Osteoblast (primary cell): ENCODE measurements around the gene NLGN4X. TPM values are rescaled to one million over a fixed set of nuclear protein-coding genes. Genes with fewer than 3 reads are reported as not detected.

ENCODE experiments used
- DNase-seq: peaks from one replicate; pipeline ENCODE4 v3.0.0; 2011; ENCODE audit warnings: low spot score, mixed read lengths; ENCODE audit not compliant: insufficient read length; ENCODE audit errors: missing footprints
- H2AFZ ChIP-seq: 2 replicates; pipeline ENCODE4 v1.6.0; 2011; ENCODE audit warnings: mild to moderate bottlenecking, low read length
- H3K27ac ChIP-seq: 2 replicates; pipeline ENCODE4 v1.5.1; 2011; ENCODE audit warnings: mild to moderate bottlenecking, low read depth, low read length, moderate library complexity
- H3K27me3 ChIP-seq: 2 replicates; pipeline ENCODE4 v1.6.0; 2012; ENCODE audit warnings: mild to moderate bottlenecking, control low read depth, inconsistent platforms, low read length, moderate library complexity; ENCODE audit not compliant: insufficient read depth
- H3K36me3 ChIP-seq: 2 replicates; pipeline ENCODE4 v1.5.1; 2011; ENCODE audit warnings: mild to moderate bottlenecking, low read length, control low read depth, moderate library complexity; ENCODE audit not compliant: insufficient read depth
- H3K4me1 ChIP-seq: 2 replicates; pipeline ENCODE4 v1.5.1; 2011; ENCODE audit warnings: mild to moderate bottlenecking, low read length, control low read depth, moderate library complexity; ENCODE audit not compliant: insufficient read depth
- H3K4me2 ChIP-seq: 2 replicates; pipeline ENCODE4 v1.6.0; 2011; ENCODE audit warnings: mild to moderate bottlenecking, low read length; ENCODE audit not compliant: insufficient read depth
- H3K4me3 ChIP-seq: fragments of 200-600 bp; sonication (generic); 3 replicates; pipeline ENCODE4 v1.5.1; 2012; ENCODE audit warnings: mild to moderate bottlenecking, low read length, inconsistent platforms; ENCODE audit not compliant: insufficient read depth
- H3K79me2 ChIP-seq: 2 replicates; pipeline ENCODE4 v1.6.0; 2012; ENCODE audit warnings: mild to moderate bottlenecking, low read length, control low read depth, inconsistent platforms; ENCODE audit not compliant: insufficient read depth
- H3K9me3 ChIP-seq: 2 replicates; pipeline ENCODE4 v1.5.1; 2011; ENCODE audit warnings: low read depth, low read length, control low read depth
- H4K20me1 ChIP-seq: 2 replicates; pipeline ENCODE4 v1.6.0; 2012; ENCODE audit warnings: mild to moderate bottlenecking, low read length, control low read depth; ENCODE audit not compliant: insufficient read depth
- CTCF ChIP-seq: IDR thresholded peaks from 2 replicates; pipeline ENCODE4 v1.5.1; 2011; ENCODE audit warnings: mild to moderate bottlenecking, low read depth, low read length, moderate library complexity; ENCODE audit errors: extremely low read depth
- total RNA-seq: library from RNA; depleted of rRNA; stranded (reverse); fragments of >200 nt; gene quantifications from 2 replicates; pipeline ENCODE4 v1.2.3, GENCODE V29; 2012

NLGN4X gene
- total RNA-seq, 1 donor = 1.4 TPM

GRCh38 chrX:6071731-6072130, 156.9 kb downstream of the NLGN4X start:
- Histone ChIP-seq H3K9me3 (no peaks in the 10 kb centered on the region), H3K27ac (no peak overlapping the region), H4K20me1 (no peaks in the 10 kb centered on the region), H3K36me3 (no peaks in the 10 kb centered on the region), H3K4me1 (no peaks in the 10 kb centered on the region), H2AFZ (no peak overlapping the region), H3K79me2 (no peaks in the 10 kb centered on the region), H3K27me3 (no peaks in the 10 kb centered on the region), H3K4me2 (no peak overlapping the region), H3K4me3 (no peak overlapping the region)
- no peak for DNase-seq
- TF ChIP-seq CTCF = no peak

GRCh38 chrX:6067600-6067999, 161.1 kb downstream of the NLGN4X start:
- no peak overlapping the region for H2AFZ ChIP-seq
- no peaks in the 10 kb centered on the region for H3K27me3 ChIP-seq
- H3K9me3 ChIP-seq = no peaks in the 10 kb centered on the region
- H3K4me1 ChIP-seq = no peaks in the 10 kb centered on the region
- no peaks in the 10 kb centered on the region for H4K20me1 ChIP-seq
- DNase-seq = no peak
- no peak overlapping the region for H3K4me3 ChIP-seq
- no peak overlapping the region for H3K27ac ChIP-seq
- TF ChIP-seq CTCF = no peak
- H3K4me2 ChIP-seq = no peak overlapping the region
- no peaks in the 10 kb centered on the region for H3K79me2 ChIP-seq
- no peaks in the 10 kb centered on the region for H3K36me3 ChIP-seq

DNA sequence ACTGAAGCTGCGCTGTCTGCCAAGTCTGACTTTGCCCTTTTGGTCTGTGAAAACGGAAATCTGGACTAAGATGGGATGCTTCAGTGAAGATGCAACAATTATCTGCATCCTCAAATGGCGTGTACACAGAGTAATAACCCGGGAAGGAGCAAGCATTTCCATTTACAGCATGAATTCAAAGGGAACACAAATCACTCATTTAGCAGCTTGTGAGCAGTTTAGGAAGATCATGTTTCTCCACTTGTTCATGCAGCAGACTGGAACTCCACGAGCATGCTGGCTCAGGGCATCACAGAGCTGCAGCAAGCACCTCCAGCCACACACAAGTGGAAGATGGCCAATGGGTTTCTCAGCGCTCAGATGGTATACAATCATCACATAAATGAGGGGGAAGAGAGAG, 175.5 kb downstream of the NLGN4X start:
- no peak for TF ChIP-seq CTCF
- Histone ChIP-seq H3K27ac (no peak overlapping the region), H4K20me1 (no peaks in the 10 kb centered on the region), H3K36me3 (no peaks in the 10 kb centered on the region), H3K9me3 (peaks cover 6% of the 10 kb centered on the region), H2AFZ (no peak overlapping the region), H3K4me2 (no peak overlapping the region), H3K79me2 (no peaks in the 10 kb centered on the region), H3K4me1 (no peaks in the 10 kb centered on the region), H3K4me3 (no peak overlapping the region), H3K27me3 (no peaks in the 10 kb centered on the region)
- DNase-seq = no peak

GRCh38 chrX:6052111-6052745, 176.4 kb downstream of the NLGN4X start:
- peaks cover 6% of the 10 kb centered on the region for H3K9me3 ChIP-seq
- no peaks in the 10 kb centered on the region for H3K27me3 ChIP-seq
- no peak overlapping the region for H3K4me3 ChIP-seq
- no peaks in the 10 kb centered on the region for H3K79me2 ChIP-seq
- no peak for TF ChIP-seq CTCF
- DNase-seq = no peak
- H3K36me3 ChIP-seq = no peaks in the 10 kb centered on the region
- H3K27ac ChIP-seq = no peak overlapping the region
- no peak overlapping the region for H2AFZ ChIP-seq
- H4K20me1 ChIP-seq = no peaks in the 10 kb centered on the region
- H3K4me1 ChIP-seq = no peaks in the 10 kb centered on the region
- H3K4me2 ChIP-seq = no peak overlapping the region
